GM06990 (cell line): ENCODE results near the gene HMGCS1.
"Not testable (repeated sequence)": the region's sequence is repeated elsewhere in the genome, so short reads cannot be mapped to it uniquely, and the experiment has no call there.

Source experiments
- DNase-seq: peaks from one replicate; pipeline ENCODE4 v3.0.0-alpha.2; 2011; ENCODE audit not compliant: insufficient read length; ENCODE audit errors: extremely low read depth
- H3K27me3 ChIP-seq: replicated peaks from 2 replicates; pipeline ENCODE4 v1.6.0; 2011; ENCODE audit warnings: low read length; ENCODE audit not compliant: control insufficient read depth, insufficient read depth
- H3K36me3 ChIP-seq: 2 replicates; pipeline ENCODE4 v1.5.1; 2011; ENCODE audit warnings: low read length; ENCODE audit not compliant: control insufficient read depth, insufficient read depth
- H3K4me3 ChIP-seq: replicated peaks from 2 replicates; pipeline ENCODE4 v1.5.1; 2011; ENCODE audit warnings: low read depth, mild to moderate bottlenecking, control low read depth, low read length
- TF ChIP-seq, protein P1 (sequence below): IDR thresholded peaks from 2 replicates; pipeline ENCODE4 v1.5.1; 2011; ENCODE audit warnings: low read length, control low read depth, mild to moderate bottlenecking, inconsistent platforms; ENCODE audit not compliant: insufficient read depth, poor library complexity, severe bottlenecking

HMGCS1 gene

DNA sequence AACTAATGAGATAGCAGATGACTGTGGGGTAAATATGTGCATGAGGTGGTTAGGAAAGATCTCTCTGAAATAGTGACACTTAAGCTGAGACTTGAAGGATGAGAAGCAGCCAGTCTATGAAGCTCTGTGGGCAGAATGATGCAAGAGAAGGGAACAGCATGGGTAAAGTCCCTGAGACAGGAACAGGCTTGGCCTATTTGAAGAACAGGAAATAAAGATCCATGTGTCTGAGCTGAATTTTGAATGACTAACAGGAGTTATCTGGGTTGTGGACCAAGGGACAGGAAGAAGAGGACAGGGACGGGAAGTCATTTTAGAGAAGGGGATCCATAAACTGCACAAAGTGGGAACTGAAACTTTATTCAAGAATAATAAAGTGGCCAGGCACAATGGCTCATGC is 25.6 kb upstream of the HMGCS1 start:
- TF ChIP-seq, protein P1, sequence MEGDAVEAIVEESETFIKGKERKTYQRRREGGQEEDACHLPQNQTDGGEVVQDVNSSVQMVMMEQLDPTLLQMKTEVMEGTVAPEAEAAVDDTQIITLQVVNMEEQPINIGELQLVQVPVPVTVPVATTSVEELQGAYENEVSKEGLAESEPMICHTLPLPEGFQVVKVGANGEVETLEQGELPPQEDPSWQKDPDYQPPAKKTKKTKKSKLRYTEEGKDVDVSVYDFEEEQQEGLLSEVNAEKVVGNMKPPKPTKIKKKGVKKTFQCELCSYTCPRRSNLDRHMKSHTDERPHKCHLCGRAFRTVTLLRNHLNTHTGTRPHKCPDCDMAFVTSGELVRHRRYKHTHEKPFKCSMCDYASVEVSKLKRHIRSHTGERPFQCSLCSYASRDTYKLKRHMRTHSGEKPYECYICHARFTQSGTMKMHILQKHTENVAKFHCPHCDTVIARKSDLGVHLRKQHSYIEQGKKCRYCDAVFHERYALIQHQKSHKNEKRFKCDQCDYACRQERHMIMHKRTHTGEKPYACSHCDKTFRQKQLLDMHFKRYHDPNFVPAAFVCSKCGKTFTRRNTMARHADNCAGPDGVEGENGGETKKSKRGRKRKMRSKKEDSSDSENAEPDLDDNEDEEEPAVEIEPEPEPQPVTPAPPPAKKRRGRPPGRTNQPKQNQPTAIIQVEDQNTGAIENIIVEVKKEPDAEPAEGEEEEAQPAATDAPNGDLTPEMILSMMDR = no peak
- no peak overlapping the region for H3K4me3 ChIP-seq
- no peaks in the 10 kb centered on the region for H3K36me3 ChIP-seq
- DNase-seq = no peak
- H3K27me3 ChIP-seq = no peaks in the 10 kb centered on the region

DNA sequence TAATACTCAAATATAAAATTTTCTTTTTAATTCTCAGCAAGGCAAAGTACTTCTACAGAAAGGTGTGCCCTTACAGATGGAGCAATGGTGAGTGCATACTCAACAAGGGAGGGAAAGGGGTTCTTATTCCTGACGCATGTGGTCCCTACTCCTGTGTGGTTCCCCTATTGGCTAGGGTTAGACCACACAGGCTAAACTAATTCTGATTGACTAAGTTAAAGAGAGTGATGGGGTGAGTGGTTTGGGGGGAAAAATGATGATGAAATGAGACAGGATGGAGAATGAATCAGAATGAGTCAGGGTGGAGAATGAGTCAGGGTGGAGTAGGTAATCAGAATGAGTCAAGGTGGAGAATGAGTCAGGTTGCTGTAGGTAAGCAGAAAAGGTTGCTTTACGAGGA is 22.9 kb upstream of the HMGCS1 start:
- H3K4me3 ChIP-seq = no peak overlapping the region
- TF ChIP-seq, protein P1 = no peak
- no peaks in the 10 kb centered on the region for H3K27me3 ChIP-seq
- no peak for DNase-seq
- no peaks in the 10 kb centered on the region for H3K36me3 ChIP-seq

DNA sequence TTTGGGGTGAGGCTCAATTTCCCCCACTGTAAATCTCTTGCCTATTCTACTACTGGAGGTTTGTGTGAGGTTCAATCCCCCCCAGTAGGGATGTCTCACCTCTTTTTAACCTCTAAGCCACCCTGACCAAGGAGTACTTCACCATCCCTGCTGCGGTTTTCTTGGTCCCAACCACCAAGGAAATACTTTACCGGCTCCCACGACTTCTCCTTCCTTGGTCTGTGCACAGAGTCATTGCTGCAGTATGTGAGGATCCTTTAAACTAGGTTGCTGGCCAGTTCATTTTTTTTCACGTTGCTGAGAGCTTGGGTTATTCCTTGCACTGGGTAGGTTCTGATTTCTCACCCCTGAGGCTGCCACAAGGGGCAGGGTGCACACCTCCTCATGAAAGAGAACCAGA is 22.5 kb upstream of the HMGCS1 start:
- no peaks in the 10 kb centered on the region for H3K36me3 ChIP-seq
- H3K4me3 ChIP-seq = no peak overlapping the region
- TF ChIP-seq, protein P1 = no peak

GRCh38 chr5:43332401-43332800 is 19.2 kb upstream of the HMGCS1 start:
- TF ChIP-seq, protein P1 = no peak
- H3K4me3 ChIP-seq = no peak overlapping the region
- no peaks in the 10 kb centered on the region for H3K27me3 ChIP-seq
- no peak for DNase-seq
- no peaks in the 10 kb centered on the region for H3K36me3 ChIP-seq

More for the DNA sequence above, 22.5 kb upstream of the HMGCS1 start:
- DNase-seq = no peak
- H3K27me3 ChIP-seq = no peaks in the 10 kb centered on the region

- H3K27me3 ChIP-seq, H3K4me3 ChIP-seq, DNase-seq, H3K36me3 ChIP-seq: not testable (repeated sequence)
Observed at GRCh38 chr5:43325624-43326023, 12.4 kb upstream of the HMGCS1 start.

- not testable (repeated sequence) for H3K4me3 ChIP-seq, H3K36me3 ChIP-seq, DNase-seq, H3K27me3 ChIP-seq
Observed at GRCh38 chr5:43323488-43323887, 10.3 kb upstream of the HMGCS1 start.

DNA sequence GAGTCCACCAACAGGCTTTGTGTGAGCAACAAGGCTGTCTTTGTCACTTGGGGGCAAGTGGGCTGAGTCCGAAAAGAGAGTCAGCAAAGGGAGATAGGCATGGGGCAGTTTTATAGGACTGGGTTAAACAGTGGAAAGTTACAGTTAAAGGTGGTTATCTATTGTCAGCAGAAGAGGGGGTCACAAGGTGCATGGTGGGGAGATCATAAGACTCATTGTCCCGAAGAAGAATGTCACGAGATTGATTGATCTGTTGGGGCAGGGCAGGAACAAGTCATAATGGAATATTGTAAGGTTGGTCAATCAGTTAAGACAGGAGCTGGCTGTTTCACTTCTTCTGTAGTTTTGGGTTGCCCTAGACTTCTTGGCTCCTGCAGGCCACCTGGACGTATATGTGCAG is 7.6 kb upstream of the HMGCS1 start:
- no peak for DNase-seq
- Histone ChIP-seq H3K36me3 (no peaks in the 10 kb centered on the region), H3K27me3 (no peaks in the 10 kb centered on the region), H3K4me3 (no peak overlapping the region)
- TF ChIP-seq, protein P1 = no peak
